ENCODE measurements around the gene PSMD5. TPM values are rescaled to one million over a fixed set of nuclear protein-coding genes. Genes with fewer than 3 reads are reported as not detected.

Gene PSMD5
- total RNA-seq, 2 experiments from 2014 or later, result 52.3 to 55.3 TPM

GRCh38 chr9:120846251-120846889 lies 3.6 kb upstream of the PSMD5 start:
- CTCF ChIA-PET, result interaction anchor here (0.6 to 1.5 kb wide), 4 partner anchors 18 to 91 kb away, joined by 3 to 6 read pairs (median 3); no protein-coding TSS in a partner anchor

GRCh38 chr9:120845255-120845654 lies 2.5 kb upstream of the PSMD5 start:
- ChIA-PET CTCF (interaction anchor here (0.8 to 1.8 kb wide), 6 partner anchors 80 to 91 kb away, joined by 3 to 6 read pairs (median 4); partner anchors contain the start of gene TRAF1), POLR2A (interaction anchor here (1.0 to 17.0 kb wide), 15 partner anchors 9 to 229 kb away, joined by 3 to 231 read pairs (median 4); partner anchors contain the start of genes CNTRL, FBXW2, PHF19 and TRAF1)
- H3K9me3 Mint-ChIP-seq, result no peaks in the 10 kb centered on the region
- H3K27me3 Mint-ChIP-seq, result no peaks in the 10 kb centered on the region
- no peak for TF ChIP-seq CTCF (IDR thresholded peaks at IDR 0.05)
- DNase-seq (peak; percentile 84), ATAC-seq (peak; percentile 29)
- peak overlapping the region; percentile 95 for H3K27ac Mint-ChIP-seq
- peaks cover 66% of the 10 kb centered on the region for H3K4me1 Mint-ChIP-seq (ENCODE audit: low read depth)
- peak overlapping the region; percentile 98 for H3K4me3 Mint-ChIP-seq
- H3K36me3 Mint-ChIP-seq (ENCODE audit: low read depth), result peaks cover 76% of the 10 kb centered on the region
- intact Hi-C loops (cut with micrococcal nuclease), result loop anchor here (5.0 to 10.0 kb wide), 2 partner anchors 50 to 87 kb away; no protein-coding TSS in a partner anchor

More at GRCh38 chr9:120846251-120846889, 3.6 kb upstream of the PSMD5 start:
- H3K4me1 Mint-ChIP-seq (ENCODE audit: low read depth), result peaks cover 68% of the 10 kb centered on the region
- no peak for TF ChIP-seq CTCF (IDR thresholded peaks at IDR 0.05)
- POLR2A ChIA-PET, result interaction anchor here (0.7 to 17.0 kb wide), 15 partner anchors 9 to 131 kb away, joined by 3 to 231 read pairs (median 5); partner anchors contain the start of genes FBXW2 and PHF19
- no peaks in the 10 kb centered on the region for H3K27me3 Mint-ChIP-seq
- peak overlapping the region; percentile 98 for H3K4me3 Mint-ChIP-seq
- H3K9me3 Mint-ChIP-seq, result no peaks in the 10 kb centered on the region
- H3K27ac Mint-ChIP-seq, result peak overlapping the region; percentile 95
- DNase-seq, result peak; percentile 43
- peak; percentile 26 for ATAC-seq
- peaks cover 80% of the 10 kb centered on the region for H3K36me3 Mint-ChIP-seq (ENCODE audit: low read depth)
- intact Hi-C loops (cut with micrococcal nuclease), result loop anchor here (5.0 to 10.0 kb wide), 2 partner anchors 48 to 86 kb away; no protein-coding TSS in a partner anchor

- no peak for ATAC-seq
- CTCF ChIA-PET, result interaction anchor here (0.6 to 1.3 kb wide), 4 partner anchors 81 to 216 kb away, joined by 3 to 4 read pairs (median 3); partner anchors contain the start of gene TRAF1
- POLR2A ChIA-PET, result interaction anchor here (0.6 to 17.0 kb wide), 20 partner anchors 9 to 353 kb away, joined by 3 to 231 read pairs (median 4); partner anchors contain the start of genes FBXW2 and TRAF1
Observed at GRCh38 chr9:120841930-120842684, 615 bp downstream of the PSMD5 start.

GRCh38 chr9:120839146-120839545 lies 3.6 kb downstream of the PSMD5 start:
- peaks cover 61% of the 10 kb centered on the region for H3K36me3 Mint-ChIP-seq (ENCODE audit: low read depth)
- peak overlapping the region; percentile 29 for H3K4me3 Mint-ChIP-seq
- peak overlapping the region; percentile 73 for H3K27ac Mint-ChIP-seq
- DNase-seq (no peak), ATAC-seq (no peak)
- no peaks in the 10 kb centered on the region for H3K9me3 Mint-ChIP-seq
- H3K4me1 Mint-ChIP-seq (ENCODE audit: low read depth), result peaks cover 51% of the 10 kb centered on the region
- ChIA-PET POLR2A (interaction anchor here (1.5 kb wide), 1 partner anchor 44 kb away, joined by 3 read pairs; no protein-coding TSS in a partner anchor), CTCF (no interaction called here)
- no peak for TF ChIP-seq CTCF (IDR thresholded peaks at IDR 0.05)
- no peaks in the 10 kb centered on the region for H3K27me3 Mint-ChIP-seq
- intact Hi-C loops (cut with micrococcal nuclease), result no loop called here

More at GRCh38 chr9:120841930-120842684, 615 bp downstream of the PSMD5 start:
- Mint-ChIP-seq H3K4me3 (peak overlapping the region; percentile 98), H3K27me3 (no peaks in the 10 kb centered on the region), H3K4me1 (ENCODE audit: low read depth) (peaks cover 71% of the 10 kb centered on the region), H3K27ac (peak overlapping the region; percentile 95), H3K36me3 (ENCODE audit: low read depth) (peaks cover 78% of the 10 kb centered on the region), H3K9me3 (no peaks in the 10 kb centered on the region)
- no peak for TF ChIP-seq CTCF (IDR thresholded peaks at IDR 0.05)
- intact Hi-C loops (cut with micrococcal nuclease), result loop anchor here (5.0 to 10.0 kb wide), 2 partner anchors 53 to 85 kb away; no protein-coding TSS in a partner anchor
- no peak for DNase-seq

All from activated CD8-positive, alpha-beta T cell treated with anti-CD3 and anti-CD28 coated beads for 36 hours (primary cell).